ENCODE measurements around the gene TIMM50. TPM values are rescaled to one million over a fixed set of nuclear protein-coding genes. Genes with fewer than 3 reads are reported as not detected.

The TIMM50 gene
- total and polyA plus RNA-seq, 2 of the 13 experiments (the other 11 are each of a cell fraction or from before 2014, with no cell fraction given), result 91.1 to 92.5 TPM

DNA sequence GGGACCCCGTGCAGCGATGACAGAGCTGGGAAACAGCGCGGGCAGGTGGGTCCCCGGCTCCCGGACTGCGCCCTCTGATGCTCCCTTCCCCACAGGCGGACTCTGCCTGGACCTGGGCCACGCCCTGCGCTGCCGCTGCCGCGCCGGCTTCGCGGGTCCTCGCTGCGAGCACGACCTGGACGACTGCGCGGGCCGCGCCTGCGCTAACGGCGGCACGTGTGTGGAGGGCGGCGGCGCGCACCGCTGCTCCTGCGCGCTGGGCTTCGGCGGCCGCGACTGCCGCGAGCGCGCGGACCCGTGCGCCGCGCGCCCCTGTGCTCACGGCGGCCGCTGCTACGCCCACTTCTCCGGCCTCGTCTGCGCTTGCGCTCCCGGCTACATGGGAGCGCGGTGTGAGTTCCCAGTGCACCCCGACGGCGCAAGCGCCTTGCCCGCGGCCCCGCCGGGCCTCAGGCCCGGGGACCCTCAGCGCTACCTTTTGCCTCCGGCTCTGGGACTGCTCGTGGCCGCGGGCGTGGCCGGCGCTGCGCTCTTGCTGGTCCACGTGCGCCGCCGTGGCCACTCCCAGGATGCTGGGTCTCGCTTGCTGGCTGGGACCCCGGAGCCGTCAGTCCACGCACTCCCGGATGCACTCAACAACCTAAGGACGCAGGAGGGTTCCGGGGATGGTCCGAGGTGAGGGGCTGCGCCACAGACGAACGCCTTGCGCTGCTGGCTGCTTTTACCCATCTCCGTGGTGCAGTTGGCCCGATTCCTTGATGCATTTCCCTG is 26.5 kb downstream of the TIMM50 start (continued):
- TF ChIP-seq HIVEP1 (CRISPR knock-in tag; IDR thresholded peaks at IDR 0.05), result no peak; the same call in 1 of the 2 replicates
- TF ChIP-seq SMC3 (IDR thresholded peaks at IDR 0.05; ENCODE audit: low read length), result no peak
- no peak for TF ChIP-seq ZMYM3 (CRISPR knock-in tag; IDR thresholded peaks at IDR 0.05)
- TF ChIP-seq, protein P1, sequence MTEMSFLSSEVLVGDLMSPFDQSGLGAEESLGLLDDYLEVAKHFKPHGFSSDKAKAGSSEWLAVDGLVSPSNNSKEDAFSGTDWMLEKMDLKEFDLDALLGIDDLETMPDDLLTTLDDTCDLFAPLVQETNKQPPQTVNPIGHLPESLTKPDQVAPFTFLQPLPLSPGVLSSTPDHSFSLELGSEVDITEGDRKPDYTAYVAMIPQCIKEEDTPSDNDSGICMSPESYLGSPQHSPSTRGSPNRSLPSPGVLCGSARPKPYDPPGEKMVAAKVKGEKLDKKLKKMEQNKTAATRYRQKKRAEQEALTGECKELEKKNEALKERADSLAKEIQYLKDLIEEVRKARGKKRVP (CRISPR knock-in tag; IDR thresholded peaks at IDR 0.05), result peak in 1 of 2 experiments; percentile 78; a peak in 2 of 4 replicates
- no peak for TF ChIP-seq JARID2 (CRISPR knock-in tag; IDR thresholded peaks at IDR 0.05; ENCODE audit: insufficient replicate concordance)
- peak; percentile 99 for TF ChIP-seq ZNF749 (CRISPR knock-in tag; IDR thresholded peaks at IDR 0.05; ENCODE audit: borderline replicate concordance)
- TF ChIP-seq KLF9 (CRISPR knock-in tag; IDR thresholded peaks at IDR 0.05; ENCODE audit: low read depth), result no peak
- TF ChIP-seq, protein P2, sequence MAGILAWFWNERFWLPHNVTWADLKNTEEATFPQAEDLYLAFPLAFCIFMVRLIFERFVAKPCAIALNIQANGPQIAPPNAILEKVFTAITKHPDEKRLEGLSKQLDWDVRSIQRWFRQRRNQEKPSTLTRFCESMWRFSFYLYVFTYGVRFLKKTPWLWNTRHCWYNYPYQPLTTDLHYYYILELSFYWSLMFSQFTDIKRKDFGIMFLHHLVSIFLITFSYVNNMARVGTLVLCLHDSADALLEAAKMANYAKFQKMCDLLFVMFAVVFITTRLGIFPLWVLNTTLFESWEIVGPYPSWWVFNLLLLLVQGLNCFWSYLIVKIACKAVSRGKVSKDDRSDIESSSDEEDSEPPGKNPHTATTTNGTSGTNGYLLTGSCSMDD (CRISPR knock-in tag; IDR thresholded peaks at IDR 0.05), result peak; percentile 84; the same call in 1 of the 2 replicates
- TF ChIP-seq, protein P3, sequence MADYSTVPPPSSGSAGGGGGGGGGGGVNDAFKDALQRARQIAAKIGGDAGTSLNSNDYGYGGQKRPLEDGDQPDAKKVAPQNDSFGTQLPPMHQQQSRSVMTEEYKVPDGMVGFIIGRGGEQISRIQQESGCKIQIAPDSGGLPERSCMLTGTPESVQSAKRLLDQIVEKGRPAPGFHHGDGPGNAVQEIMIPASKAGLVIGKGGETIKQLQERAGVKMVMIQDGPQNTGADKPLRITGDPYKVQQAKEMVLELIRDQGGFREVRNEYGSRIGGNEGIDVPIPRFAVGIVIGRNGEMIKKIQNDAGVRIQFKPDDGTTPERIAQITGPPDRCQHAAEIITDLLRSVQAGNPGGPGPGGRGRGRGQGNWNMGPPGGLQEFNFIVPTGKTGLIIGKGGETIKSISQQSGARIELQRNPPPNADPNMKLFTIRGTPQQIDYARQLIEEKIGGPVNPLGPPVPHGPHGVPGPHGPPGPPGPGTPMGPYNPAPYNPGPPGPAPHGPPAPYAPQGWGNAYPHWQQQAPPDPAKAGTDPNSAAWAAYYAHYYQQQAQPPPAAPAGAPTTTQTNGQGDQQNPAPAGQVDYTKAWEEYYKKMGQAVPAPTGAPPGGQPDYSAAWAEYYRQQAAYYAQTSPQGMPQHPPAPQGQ (CRISPR knock-in tag; IDR thresholded peaks at IDR 0.05; ENCODE audit: borderline replicate concordance), result no peak
- 0 out of 2 replicates have a peak, but pooled peaks have one; percentile 74 for TF ChIP-seq HOXD1 (CRISPR knock-in tag; IDR thresholded peaks at IDR 0.05)
- TF ChIP-seq FOXA3 (CRISPR knock-in tag; IDR thresholded peaks at IDR 0.05), result 0 out of 2 replicates have a peak, but pooled peaks have one; percentile 15
- TF ChIP-seq ATRX (CRISPR knock-in tag; IDR thresholded peaks at IDR 0.05; ENCODE audit: borderline replicate concordance), result no peak
- TF ChIP-seq, protein P4, sequence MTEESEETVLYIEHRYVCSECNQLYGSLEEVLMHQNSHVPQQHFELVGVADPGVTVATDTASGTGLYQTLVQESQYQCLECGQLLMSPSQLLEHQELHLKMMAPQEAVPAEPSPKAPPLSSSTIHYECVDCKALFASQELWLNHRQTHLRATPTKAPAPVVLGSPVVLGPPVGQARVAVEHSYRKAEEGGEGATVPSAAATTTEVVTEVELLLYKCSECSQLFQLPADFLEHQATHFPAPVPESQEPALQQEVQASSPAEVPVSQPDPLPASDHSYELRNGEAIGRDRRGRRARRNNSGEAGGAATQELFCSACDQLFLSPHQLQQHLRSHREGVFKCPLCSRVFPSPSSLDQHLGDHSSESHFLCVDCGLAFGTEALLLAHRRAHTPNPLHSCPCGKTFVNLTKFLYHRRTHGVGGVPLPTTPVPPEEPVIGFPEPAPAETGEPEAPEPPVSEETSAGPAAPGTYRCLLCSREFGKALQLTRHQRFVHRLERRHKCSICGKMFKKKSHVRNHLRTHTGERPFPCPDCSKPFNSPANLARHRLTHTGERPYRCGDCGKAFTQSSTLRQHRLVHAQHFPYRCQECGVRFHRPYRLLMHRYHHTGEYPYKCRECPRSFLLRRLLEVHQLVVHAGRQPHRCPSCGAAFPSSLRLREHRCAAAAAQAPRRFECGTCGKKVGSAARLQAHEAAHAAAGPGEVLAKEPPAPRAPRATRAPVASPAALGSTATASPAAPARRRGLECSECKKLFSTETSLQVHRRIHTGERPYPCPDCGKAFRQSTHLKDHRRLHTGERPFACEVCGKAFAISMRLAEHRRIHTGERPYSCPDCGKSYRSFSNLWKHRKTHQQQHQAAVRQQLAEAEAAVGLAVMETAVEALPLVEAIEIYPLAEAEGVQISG (CRISPR knock-in tag; IDR thresholded peaks at IDR 0.05), result peak; percentile 88
- TF ChIP-seq PHF5A (CRISPR knock-in tag; IDR thresholded peaks at IDR 0.05; ENCODE audit: low read depth, unreplicated experiment), result no peak
- peak; percentile 81; the same call in 1 of the 2 replicates for TF ChIP-seq ZSCAN12 (CRISPR knock-in tag; IDR thresholded peaks at IDR 0.05)
- TF ChIP-seq ZNF30 (CRISPR knock-in tag; IDR thresholded peaks at IDR 0.05), result no peak
- TF ChIP-seq ZNF101 (CRISPR knock-in tag; IDR thresholded peaks at IDR 0.05; ENCODE audit: borderline replicate concordance, low read depth), result no peak
- peak; percentile 100 for TF ChIP-seq ARNT2 (CRISPR knock-in tag; IDR thresholded peaks at IDR 0.05; ENCODE audit: low read depth)
- peak; percentile 93; the same call in 1 of the 2 replicates for TF ChIP-seq KDM5B (CRISPR knock-in tag; IDR thresholded peaks at IDR 0.05; ENCODE audit: borderline replicate concordance)
- no peak for TF ChIP-seq NFE2L1 (CRISPR knock-in tag; IDR thresholded peaks at IDR 0.05; ENCODE audit: borderline replicate concordance)
- TF ChIP-seq NFATC3 (CRISPR knock-in tag; IDR thresholded peaks at IDR 0.05), result no peak
- no peak for TF ChIP-seq ZFP62 (CRISPR knock-in tag; IDR thresholded peaks at IDR 0.05)
- TF ChIP-seq DNMT3B (CRISPR knock-in tag; conservative IDR thresholded peaks at IDR 0.05), result peak; percentile 73; the same call in 1 of the 2 replicates
- no peak for TF ChIP-seq SIN3B (IDR thresholded peaks at IDR 0.05; ENCODE audit: low read length)

Data from HepG2 (cell line).